Hippocampal formation (tissue), 2 donors: Measurements from ENCODE around the gene RELT.
"Not testable (repeated sequence)": the region's sequence is repeated elsewhere in the genome, so short reads cannot be mapped to it uniquely, and the experiment has no call there.

Experiments
- DNase-seq, 2 donors: peaks; one replicate each; lab custom pipeline; 2025; lab: John Stamatoyannopoulos, UW

Gene RELT

GRCh38 chr11:73436859-73437258 lies 60.7 kb downstream of the RELT start:
- DNase-seq, result not testable (repeated sequence)

DNA sequence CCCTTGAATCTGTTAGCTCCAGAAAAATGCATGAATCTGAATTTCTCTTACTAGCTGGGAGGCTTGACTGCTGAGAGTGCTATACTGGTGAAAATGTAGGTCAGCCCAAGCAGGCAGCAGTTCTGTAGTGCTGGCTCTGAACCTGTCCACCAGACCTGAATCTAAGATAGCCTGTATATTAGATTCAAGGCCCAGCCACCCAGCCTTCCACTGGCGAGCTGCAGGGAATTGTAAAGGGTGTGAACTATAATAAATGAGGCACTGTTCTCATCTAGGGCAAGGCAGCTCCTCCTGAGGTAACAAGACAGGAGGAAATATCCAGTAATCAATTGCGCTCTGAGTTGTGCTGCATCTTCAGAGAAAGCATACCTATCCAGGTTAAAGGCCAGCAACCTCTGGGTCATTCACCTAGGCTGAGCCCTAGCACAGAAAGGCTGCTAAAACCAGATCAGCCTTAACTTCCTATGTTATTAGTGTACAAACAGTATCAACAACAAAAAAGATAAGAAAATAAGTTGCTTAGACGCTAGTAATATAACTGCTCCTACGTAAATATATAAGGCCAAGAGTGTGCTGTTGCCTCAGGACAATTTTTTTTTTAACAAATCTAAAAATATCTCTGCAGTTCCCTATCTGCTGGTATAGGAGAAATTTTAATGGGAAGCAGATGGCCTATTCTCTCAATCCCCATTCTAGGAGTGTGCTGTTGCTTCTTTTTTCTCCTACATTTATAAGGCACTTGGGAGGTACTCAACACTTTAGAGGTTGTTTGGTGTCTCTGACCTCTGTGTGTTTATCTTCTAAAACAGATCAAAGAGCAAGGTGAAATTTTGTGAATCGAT lies 63.0 kb downstream of the RELT start:
- no peak for DNase-seq

- no peak for DNase-seq
These were observed 69.8 kb downstream of the RELT start for GRCh38 chr11:73445980-73446379.

DNA sequence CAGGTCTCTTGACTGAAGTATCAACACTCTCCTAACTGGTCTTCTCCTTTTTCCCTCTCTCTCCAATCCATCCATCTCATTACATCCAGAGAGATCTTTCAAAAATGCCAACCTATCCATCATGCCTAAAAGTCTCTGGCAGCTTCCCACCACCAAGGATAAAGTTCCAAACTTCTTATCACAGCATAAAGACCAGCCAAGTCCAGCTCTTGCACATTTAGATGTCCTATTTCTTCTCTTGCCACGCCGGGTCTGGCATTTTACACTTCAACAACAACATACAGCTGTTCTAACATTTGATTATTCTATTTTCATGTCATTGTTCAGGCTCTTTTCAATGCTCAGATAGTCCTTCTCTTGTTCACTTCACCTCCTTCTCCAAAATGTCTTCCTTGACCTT lies 70.6 kb downstream of the RELT start:
- no peak for DNase-seq
